Calu3 (cell line): ENCODE results near the gene GTSF1L. TPM values are rescaled to one million over a fixed set of nuclear protein-coding genes. Genes with fewer than 3 reads are reported as not detected.

ENCODE experiments used
- BruUV-seq: library from RNA; stranded (reverse); fragments of 400-500 nt; replicated peaks from 2 replicates; lab custom pipeline; 2021; lab: Mats Ljungman, UMichigan
- CTCF ChIA-PET: fragments of 300-600 bp; sonication (Branson Sonifier 250); formaldehyde crosslinking; loops from one replicate; lab custom pipeline; 2022; ENCODE audit warnings: antibody characterized with exemption; lab: Charles Lee
- DNase-seq: peaks from one replicate; pipeline ENCODE4 v3.0.0; 2022
- H3K27ac Mint-ChIP-seq: one replicate; pipeline ENCODE4 v1.8.0; 2022; ENCODE audit warnings: mixed read lengths; ENCODE audit not compliant: unreplicated experiment
- H3K27me3 Mint-ChIP-seq: one replicate; pipeline ENCODE4 v1.8.0; 2022; ENCODE audit warnings: mixed read lengths; ENCODE audit not compliant: unreplicated experiment
- H3K36me3 Mint-ChIP-seq: one replicate; pipeline ENCODE4 v1.8.0; 2022; ENCODE audit warnings: mild to moderate bottlenecking, moderate library complexity, mixed read lengths; ENCODE audit not compliant: insufficient read depth, unreplicated experiment
- H3K4me1 Mint-ChIP-seq: one replicate; pipeline ENCODE4 v1.8.0; 2022; ENCODE audit warnings: mild to moderate bottlenecking, low read depth, mixed read lengths; ENCODE audit not compliant: unreplicated experiment
- H3K4me3 Mint-ChIP-seq: one replicate; pipeline ENCODE4 v1.8.0; 2022; ENCODE audit warnings: mild to moderate bottlenecking, low read depth, moderate library complexity, mixed read lengths; ENCODE audit not compliant: unreplicated experiment
- H3K9me3 Mint-ChIP-seq: one replicate; pipeline ENCODE4 v1.8.0; 2022; ENCODE audit warnings: low read depth, mixed read lengths; ENCODE audit not compliant: unreplicated experiment
- CTCF ChIP-seq: fragments of 200-600 bp; IDR thresholded peaks from one replicate; pipeline ENCODE4 v1.8.0; 2022; ENCODE audit warnings: antibody characterized with exemption; ENCODE audit not compliant: unreplicated experiment
- intact Hi-C: fragments of 100-400 bp; cut with micrococcal nuclease; formaldehyde crosslinking; loops from one replicate; pipeline ENCODE4 v1.10.0; 2022; ENCODE audit not compliant: unreplicated experiment
- total RNA-seq: library from RNA; stranded (reverse); gene quantifications from 2 replicates; pipeline ENCODE4 v1.2.3, GENCODE V29; 2022

Gene GTSF1L
- total RNA-seq, 1 experiment from 2014 or later, result not detected

- H3K4me1 Mint-ChIP-seq, result no peaks in the 10 kb centered on the region
- H3K4me3 Mint-ChIP-seq, result no peak overlapping the region
- DNase-seq, result no peak
- no peaks in the 10 kb centered on the region for H3K9me3 Mint-ChIP-seq
- no peak overlapping the region for H3K27ac Mint-ChIP-seq
- CTCF ChIA-PET, result interaction anchor here (0.6 kb wide), 1 partner anchor 337 kb away, joined by 4 read pairs; no protein-coding TSS in a partner anchor
- intact Hi-C loops, result no loop called here
- BruUV-seq, result no TSS peak
- H3K36me3 Mint-ChIP-seq, result no peaks in the 10 kb centered on the region
- peaks cover 71% of the 10 kb centered on the region for H3K27me3 Mint-ChIP-seq
- TF ChIP-seq CTCF, result no peak
These were observed 11.1 kb upstream of the GTSF1L start for GRCh38 chr20:43737925-43738324.

GRCh38 chr20:43736588-43737158 is 9.9 kb upstream of the GTSF1L start:
- intact Hi-C loops, result no loop called here
- no peak overlapping the region for H3K4me3 Mint-ChIP-seq
- no TSS peak for BruUV-seq
- no peak for DNase-seq
- CTCF ChIA-PET, result interaction anchor here (0.6 to 1.1 kb wide), 2 partner anchors 8 kb away, joined by 3 to 4 read pairs; no protein-coding TSS in a partner anchor
- H3K9me3 Mint-ChIP-seq, result no peaks in the 10 kb centered on the region
- H3K27ac Mint-ChIP-seq, result no peak overlapping the region
- peaks cover 71% of the 10 kb centered on the region for H3K27me3 Mint-ChIP-seq
- TF ChIP-seq CTCF, result no peak
- no peaks in the 10 kb centered on the region for H3K36me3 Mint-ChIP-seq
- H3K4me1 Mint-ChIP-seq, result no peaks in the 10 kb centered on the region

- intact Hi-C loops, result no loop called here
- no peaks in the 10 kb centered on the region for H3K4me1 Mint-ChIP-seq
- no peak overlapping the region for H3K4me3 Mint-ChIP-seq
- CTCF ChIA-PET, result no interaction called here
- H3K9me3 Mint-ChIP-seq, result no peaks in the 10 kb centered on the region
- no peaks in the 10 kb centered on the region for H3K36me3 Mint-ChIP-seq
- peaks cover 67% of the 10 kb centered on the region for H3K27me3 Mint-ChIP-seq
- no TSS peak for BruUV-seq
- no peak overlapping the region for H3K27ac Mint-ChIP-seq
- no peak for DNase-seq
- no peak for TF ChIP-seq CTCF
These were observed 5.1 kb upstream of the GTSF1L start for GRCh38 chr20:43731927-43732326.

GRCh38 chr20:43731469-43731868 is 4.7 kb upstream of the GTSF1L start:
- Mint-ChIP-seq H3K27me3 (peaks cover 71% of the 10 kb centered on the region), H3K36me3 (no peaks in the 10 kb centered on the region), H3K4me3 (no peak overlapping the region), H3K4me1 (no peaks in the 10 kb centered on the region), H3K27ac (no peak overlapping the region), H3K9me3 (no peaks in the 10 kb centered on the region)
- no peak for TF ChIP-seq CTCF
- intact Hi-C loops, result no loop called here
- CTCF ChIA-PET, result interaction anchor here (0.5 kb wide), 1 partner anchor 125 kb away, joined by 14 read pairs; no protein-coding TSS in a partner anchor
- no TSS peak for BruUV-seq
- DNase-seq, result no peak
